NCI-H146 treated with DMSO at 0.1 percent for 48 hours (cell line): Measurements from ENCODE around the gene OPHN1.
"Not testable (repeated sequence)": the region's sequence is repeated elsewhere in the genome, so short reads cannot be mapped to it uniquely, and the experiment has no call there.

Experiments
- DNase-seq: peaks from one replicate; lab custom pipeline; 2025; ENCODE audit not compliant: unreplicated experiment; lab: John Stamatoyannopoulos, UW

OPHN1 gene

DNA sequence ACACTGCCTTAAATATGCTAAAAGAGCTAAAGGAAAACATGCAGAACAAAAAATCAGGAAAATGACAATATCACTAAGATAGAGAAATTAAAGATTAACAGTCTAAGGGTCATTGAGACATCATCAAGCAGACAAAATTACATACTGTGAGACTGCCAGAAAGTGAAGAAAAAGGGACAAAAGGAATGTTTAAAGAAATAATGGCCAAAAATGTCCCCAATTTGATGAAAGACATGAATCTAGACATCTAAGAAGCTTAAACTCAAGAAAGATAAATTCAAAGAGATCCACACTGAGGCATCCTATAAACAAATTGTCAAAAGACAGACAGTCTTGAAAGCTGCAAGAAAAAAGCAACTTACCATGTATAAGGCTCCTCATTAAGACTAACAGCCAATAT, 63.7 kb downstream of the OPHN1 start:
- DNase-seq = no peak

DNA sequence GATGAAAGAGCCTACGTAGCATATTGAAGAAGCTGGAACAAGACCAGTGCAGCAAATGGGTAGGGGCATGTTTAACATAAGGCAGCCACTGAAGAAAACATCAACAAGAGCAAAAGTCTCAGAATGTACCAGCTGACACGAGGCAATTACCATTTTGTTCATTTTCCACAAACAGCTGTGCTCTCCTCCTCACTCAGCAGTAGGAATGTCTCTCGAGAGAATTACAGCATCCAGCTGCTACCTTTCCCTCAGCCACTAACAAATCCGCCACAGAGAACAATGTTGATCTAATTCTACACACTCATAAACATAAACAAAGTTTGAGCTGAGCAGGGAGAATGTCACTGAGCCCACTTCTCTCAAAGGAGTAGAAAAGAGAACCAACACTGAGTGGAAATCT, 68.0 kb downstream of the OPHN1 start:
- no peak for DNase-seq

DNA sequence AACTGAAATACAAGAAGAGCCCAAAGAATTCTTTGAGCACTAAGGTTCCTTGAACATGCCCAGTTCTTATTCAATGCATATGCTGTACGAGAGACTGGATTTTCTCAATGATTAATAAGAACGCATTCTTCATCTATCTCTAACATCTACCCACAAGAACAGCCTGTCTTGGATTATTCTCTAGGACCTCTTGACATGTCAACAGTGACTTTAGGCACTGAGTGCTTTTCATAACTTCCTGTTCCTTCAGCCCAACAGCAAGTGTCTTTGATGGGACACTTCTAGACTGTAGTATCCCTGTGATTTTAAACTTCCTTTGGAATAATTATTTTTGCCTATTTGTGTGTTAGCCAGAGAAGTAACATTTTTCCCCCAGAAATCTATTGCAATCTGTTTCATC, 69.3 kb downstream of the OPHN1 start:
- no peak for DNase-seq

DNA sequence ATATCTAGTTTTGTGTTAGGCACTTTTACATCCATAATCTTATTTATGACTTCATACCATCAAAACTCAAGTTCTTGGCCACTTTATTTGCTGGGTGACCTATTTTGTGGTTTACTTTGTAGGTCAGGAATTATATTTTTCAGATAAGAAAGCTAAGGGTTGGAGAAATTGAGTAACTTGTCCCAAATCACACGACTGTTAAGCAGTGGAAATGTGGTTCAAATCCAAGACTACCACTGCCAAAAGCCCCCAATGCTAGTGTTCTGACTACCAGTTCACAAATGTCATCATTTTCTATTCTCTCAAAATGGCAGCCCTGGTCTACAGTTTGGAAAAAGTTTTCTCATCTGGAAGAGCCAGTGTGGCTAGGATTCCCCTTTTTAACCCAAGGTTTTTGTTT, 74.6 kb downstream of the OPHN1 start:
- no peak for DNase-seq

DNA sequence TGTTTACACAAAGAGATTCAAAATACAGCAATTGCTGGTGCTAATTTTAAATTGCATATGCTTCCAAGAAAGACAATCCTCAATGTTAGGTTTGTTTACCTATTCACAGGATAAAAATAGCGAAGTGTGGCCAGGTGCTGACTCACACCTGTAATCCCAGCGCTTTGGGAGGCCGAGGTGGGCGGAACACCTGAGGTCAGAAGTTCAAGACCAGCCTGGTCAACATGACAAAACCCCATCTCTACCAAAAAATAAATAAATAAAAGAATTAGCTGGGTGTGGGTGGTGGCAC, 77.7 kb downstream of the OPHN1 start:
- no peak for DNase-seq

DNA sequence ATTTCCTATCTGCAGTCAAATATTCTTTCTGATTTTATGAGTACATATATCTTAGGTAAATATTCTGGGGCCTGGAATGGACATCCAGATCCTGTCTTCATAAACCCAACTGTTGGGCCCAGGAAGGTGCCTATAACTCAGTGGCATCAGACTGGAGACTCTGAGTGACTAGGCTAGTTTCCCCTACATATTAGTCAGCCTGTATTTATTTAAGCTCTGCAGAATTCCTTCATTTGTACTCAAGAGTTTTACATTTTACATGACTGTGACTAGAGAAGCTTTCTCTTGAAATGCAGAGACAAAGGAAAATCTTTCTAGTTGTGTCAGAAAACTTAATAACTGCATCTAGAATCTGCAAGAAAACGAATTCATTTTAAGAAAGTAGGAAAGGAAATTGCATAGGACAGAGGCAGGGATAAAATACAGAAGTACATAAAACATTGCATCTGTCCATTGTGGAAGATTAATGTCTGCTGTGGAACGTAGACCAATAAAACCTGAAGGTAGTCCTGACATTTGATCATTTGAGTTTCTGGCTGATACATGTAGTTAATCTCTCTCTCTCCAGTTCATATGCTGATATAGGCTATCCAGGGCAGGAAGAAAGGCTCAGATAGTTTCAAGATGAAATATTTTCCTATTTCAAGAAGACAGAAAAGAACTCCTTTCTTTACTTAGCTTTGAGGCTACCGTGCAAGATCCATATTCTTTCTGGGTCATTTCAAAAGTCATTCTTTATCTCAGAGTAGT, 78.2 kb downstream of the OPHN1 start:
- no peak for DNase-seq

DNA sequence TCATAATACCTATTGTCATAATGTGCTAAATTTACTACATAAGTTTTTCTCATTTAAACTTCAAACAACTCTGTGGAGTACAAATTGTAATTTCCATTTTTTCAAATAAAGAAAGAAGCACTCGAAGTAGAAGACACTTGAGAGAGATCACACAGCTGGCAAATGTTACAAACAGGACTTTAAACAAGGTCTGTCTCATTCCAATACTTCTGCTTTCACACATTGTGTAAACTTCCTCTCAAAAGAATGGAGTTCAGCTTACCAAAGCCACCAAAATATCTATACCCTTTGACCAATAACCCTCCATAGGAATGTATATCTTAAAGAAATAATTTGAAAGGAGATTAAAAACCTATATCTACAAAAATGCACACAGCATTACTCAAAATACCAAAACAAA, 88.3 kb downstream of the OPHN1 start:
- no peak for DNase-seq

DNA sequence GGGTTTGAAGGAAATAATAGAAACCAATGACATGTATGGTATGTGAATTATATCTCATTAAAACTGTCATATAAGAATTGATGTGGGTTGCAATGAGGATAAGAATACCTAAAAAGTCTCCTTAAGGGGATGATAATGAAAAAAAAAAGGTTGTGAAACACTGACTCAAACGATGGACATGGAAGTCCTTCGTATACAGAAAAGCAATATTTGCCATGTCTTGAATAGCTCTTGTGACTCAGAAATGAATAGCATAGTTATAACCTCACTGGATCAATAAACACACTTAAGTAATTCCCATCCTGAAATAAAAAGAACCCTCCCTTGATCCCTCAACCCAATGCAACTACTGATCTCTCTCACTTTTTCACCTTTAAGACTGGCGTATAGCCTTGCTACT, 89.7 kb downstream of the OPHN1 start:
- DNase-seq = no peak

DNA sequence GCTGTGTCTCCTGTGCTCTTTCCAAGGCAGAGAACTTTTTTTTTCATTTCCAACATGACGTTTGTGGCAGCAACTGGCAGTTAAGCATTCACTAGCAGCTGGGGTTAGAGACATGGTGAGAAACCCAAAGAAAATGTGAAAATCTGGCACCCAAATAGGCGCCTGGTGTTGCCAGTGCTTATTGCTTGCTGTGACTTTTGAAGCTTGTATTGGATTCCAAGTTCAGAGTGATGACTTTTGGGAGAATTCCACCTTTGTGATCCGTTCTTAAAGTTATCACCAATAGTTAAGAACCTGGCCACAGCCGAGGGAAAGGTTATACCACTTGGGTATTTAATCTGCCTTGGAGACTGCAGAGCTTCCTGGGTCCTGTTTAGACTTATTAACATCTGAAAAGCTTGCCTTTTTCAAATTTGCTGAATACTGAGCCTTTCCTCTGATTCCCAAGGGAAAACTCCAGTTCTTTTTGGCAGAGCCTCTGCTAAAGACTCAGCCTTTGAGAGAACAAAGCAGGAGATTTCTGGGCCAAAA, 101.0 kb downstream of the OPHN1 start:
- DNase-seq = no peak

DNA sequence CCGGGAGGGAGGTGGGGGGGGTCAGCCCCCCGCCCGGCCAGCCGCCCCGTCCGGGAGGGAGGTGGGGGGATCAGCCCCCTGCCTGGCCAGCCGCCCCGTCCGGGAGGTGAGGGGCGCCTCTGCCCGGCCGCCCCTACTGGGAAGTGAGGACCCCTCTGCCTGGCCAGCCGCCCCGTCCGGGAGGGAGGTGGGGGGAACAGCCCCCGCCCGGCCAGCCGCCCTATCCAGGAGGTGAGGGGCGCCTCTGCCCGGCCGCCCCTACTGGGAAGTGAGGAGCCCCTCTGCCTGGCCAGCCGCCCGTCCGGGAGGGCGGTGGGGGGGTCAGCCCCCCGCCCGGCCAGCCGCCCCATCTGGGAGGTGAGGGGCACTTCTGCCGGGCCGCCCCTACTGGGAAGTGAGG, 106.5 kb downstream of the OPHN1 start:
- DNase-seq = not testable (repeated sequence)

DNA sequence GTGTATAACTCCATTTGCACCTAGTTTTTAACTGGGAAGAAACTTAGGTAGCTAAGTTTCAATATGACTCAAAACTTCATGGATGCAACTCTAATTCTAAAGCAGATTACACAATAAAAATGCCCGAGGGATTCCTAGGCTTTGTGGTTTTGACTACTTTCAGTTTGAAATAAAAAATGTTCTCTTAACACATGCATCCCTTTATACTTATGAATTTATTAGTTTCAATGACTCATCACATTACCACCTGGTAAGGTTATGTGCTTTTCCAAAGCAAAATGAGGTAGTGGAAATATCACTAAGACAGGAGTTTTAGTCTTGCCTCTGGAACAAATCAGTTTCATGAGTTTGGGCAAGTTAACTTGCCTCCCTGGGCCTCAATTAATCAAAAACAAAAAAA, 125.5 kb downstream of the OPHN1 start:
- DNase-seq = no peak

DNA sequence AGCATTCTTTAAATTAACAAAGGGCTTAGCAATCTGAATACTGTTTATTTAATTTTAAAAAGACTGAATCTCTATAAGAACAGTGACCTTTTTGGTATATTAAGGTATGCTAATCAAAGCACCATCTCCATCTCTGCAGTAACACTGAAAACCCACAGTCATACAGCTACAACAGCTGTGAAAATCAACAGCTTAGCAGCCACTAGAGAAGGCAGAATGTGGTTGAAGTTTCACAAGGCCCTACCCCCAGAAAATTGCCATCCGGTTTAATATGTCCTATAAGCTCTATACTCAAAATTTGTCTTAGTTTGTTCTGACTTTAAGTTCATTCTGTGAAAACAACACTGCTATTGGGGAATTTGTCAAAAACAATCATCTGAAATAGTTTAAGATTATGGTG, 128.7 kb downstream of the OPHN1 start:
- DNase-seq = no peak

DNA sequence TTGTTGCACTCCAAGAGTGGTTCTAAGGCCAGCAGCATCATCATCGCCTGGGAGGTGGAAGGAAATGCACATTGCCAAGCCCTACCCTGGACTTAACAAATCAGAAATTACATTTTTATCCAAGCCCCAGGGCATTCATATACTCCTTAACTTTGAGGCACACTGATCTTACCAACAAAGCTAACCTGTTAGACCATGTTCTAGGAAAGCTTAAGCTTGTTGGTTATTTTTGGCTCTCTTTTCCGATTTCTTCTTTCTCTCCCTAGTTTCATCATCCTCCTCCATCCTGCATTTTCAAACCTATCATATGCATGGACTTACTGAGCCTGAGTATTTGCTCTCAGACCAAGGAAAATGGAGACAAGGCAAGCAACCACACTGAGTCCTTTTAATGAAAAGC, 133.4 kb downstream of the OPHN1 start:
- DNase-seq = no peak

DNA sequence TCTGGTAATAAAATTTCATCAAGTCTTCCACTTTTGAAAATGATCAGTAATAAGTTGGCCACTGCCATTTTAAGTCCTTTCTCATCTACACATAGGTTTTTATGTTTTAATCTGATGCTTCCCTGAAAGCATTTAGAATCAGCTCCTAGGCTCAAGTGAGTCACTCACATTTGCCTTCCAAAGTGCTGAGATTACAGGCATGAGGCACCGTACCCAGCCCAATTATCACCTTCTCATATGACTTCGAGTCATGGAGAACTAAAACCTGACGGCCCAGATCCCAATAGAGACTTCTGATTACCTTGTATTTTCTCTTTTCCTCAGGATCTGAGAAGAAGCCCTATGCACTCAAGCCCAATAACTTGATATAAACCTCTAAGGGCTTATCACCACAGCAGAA, 140.8 kb downstream of the OPHN1 start:
- no peak for DNase-seq

DNA sequence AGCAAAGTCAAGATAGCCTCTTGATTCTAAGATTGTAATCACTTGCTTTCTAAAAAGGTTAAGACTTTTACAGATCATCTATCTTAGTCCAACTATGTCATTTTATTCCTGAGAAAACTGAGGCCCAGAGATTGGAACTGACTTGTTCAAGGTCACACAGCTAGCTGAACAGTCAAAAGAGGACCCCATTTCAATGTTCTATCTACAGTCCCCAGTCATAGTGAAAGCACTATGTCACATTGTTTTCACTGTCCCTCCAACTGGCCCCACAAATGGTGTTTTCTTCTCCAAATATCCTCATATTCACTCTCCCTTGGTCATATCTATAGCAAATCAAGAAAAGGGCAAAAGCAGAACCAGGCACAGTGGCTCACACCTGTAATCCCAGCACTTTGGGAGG, 145.2 kb downstream of the OPHN1 start:
- DNase-seq = no peak

DNA sequence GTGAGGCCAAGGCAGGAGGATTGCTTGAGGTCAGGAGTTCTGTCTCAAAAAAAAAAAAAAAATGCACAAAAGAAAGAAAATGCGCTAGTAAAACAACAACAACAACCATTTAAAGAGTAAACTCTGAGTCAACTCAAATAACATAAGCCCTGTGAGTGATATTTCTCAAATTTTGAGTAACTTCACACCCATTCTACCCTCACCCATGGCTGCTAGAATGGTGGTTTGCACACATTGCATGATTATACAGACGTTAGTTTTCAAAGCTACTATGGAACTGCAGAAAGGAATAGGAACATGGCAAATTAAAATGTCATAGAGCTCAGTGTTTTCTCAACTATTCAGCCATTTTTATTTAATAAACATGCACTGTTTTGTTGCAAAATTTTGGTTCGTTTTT, 145.9 kb downstream of the OPHN1 start:
- DNase-seq = no peak

DNA sequence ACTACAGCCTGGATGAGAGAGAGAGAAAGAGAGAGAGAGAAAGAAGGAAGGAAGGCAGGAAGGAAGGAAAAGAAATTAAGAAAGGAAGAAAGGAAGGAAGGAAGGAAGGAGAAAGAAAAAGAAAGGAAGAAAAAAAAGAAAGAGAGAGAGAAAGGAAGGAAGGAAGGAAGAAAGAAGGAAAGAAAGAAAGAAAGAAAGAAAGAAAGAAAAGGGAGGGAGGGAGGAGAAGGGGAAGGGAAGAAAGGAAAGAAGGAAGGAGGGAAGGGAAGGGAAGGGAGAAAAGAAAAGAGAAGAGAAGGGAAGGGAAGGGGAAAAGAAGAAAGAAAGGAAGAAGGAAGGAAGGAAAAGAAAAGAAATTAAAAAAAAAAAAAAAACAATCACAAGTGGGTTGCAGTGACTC, 146.3 kb downstream of the OPHN1 start:
- DNase-seq = no peak

DNA sequence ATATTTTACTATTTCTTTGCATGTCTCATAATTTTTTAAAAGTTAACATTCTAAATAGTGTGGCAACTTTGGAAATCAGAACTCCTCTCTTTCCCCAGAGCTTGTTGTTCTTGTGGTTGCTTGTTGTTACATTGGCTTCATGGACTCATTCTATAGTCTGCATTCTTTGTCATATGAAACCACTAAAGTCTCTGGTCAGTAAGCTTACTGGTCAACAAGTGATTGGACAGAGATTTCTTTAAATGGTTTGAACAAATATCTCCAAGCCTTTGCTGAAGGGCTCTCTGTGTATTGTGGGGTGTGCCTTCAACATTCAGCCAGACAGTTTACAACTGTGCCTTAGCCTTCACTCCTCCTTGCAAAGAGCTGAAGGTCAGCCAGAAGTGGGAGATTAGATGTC, 147.2 kb downstream of the OPHN1 start:
- DNase-seq = no peak

DNA sequence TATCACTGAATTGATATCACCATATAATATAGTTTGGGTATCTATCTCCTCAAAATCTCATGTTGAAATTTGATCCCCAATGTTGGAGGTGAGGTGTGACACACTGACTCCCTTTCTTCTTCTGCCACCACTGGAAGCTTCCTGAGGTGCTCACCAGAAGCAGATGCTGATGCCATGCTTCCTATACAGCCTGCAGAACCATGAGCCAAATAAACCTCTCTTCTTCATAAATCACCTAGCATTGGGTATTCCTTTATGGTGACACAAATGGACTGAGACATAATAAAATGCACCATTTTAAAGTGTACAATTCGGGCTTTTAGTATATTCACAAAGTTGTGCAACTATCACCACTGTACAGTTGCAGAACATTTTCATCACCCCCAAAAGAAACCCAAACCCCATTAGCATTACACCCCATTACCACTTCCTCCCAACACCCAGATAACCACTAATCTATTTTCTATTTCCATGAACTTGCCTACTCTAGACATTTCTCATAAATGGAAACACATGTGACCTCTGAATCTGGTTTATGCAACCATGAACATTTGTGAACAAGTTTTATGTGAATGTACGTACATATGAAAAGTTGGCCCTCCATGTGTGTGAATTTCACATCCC, 148.9 kb downstream of the OPHN1 start:
- DNase-seq = no peak

DNA sequence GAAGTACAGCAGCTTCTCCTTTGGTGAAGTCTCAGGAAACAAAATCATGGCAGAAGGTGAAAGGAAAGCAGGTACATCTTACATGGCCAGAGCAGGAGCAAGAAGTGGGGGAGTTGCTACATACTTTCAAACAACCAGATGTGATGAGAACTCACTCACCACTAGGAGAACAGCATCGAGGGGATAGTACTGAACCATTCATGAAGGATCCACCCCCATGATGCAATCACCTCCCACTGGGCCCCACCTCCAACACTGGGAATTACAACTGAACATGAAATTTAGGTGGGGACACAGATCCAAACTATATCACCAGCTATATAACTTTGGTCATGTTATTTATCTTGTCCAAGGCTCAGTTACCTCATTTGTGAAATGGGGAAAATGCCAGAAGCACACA, 159.4 kb downstream of the OPHN1 start:
- no peak for DNase-seq

DNA sequence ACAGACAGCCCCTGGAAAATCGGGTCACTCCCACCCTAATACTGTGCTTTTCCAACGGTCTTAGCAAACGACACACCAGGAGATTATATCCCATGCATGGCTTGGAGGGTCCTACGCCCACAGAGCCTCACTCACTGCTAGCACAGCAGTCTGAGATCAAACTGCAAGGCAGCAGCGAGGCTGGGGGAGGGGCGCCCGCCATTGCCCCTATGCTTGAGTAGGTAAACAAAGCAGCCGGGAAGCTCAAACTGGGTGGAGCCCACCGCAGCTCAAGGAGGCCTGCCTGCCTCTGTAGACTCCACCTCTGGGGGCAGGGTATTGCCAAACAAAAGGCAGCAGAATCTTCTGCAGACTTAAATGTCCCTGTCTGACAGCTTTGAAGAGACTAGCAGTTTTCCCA, 168.5 kb downstream of the OPHN1 start:
- not testable (repeated sequence) for DNase-seq

DNA sequence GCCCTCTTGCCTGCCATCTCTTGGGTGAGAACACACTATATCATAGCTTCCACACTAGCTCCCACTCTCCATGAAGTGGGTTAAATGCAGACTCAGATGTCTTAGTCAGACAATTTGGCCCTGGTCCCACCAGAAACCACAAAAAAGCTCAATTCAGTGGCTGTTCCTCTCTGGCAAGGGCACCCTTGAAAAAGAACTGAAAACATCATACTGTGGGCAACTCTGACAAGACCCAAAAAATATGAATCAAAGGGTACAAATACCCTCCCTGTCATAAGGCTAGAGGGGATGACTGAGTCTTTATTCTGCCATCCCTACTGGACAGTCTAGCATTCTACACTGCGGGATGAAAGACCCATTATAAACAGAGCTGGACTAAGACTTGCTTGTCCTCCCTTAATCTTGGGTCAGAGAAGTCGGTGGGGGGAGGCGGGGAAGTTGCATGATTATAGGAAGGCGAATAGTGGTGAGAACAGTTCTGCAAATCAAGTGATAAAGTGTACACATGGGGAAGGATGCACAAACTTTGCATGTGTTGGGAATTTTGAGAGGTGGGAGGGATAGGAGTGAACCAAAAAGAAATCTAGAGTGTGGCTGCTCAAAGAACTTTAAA, 172.1 kb downstream of the OPHN1 start:
- no peak for DNase-seq

DNA sequence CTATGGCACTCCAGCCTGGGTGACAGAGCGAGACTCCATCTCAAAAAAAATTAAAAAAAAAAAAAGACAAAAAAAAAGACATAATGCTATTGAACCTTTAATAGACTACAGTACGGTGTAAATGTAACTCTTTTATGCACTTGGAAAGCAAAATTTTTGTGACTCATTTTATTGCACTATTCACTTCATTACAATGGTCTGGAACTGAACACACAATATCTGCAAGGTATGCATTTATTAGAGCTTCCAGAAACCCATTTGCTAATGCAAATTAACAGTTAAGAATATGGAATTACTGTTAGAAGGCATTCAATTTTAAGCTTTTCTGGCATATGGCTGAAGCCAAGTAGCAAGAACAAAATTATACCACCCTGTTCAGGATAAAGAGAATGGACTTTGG, 176.3 kb downstream of the OPHN1 start:
- DNase-seq = no peak
